Parathyroid adenoma (tissue), 2 donors: ENCODE results near the gene MYOD1.

ENCODE experiments used
- H2AFZ ChIP-seq: fragments of 300-600 bp; sonication (generic); one replicate; pipeline ENCODE4 v1.7.0; 2017; ENCODE audit warnings: antibody characterized with exemption, mild to moderate bottlenecking
- H3K27ac ChIP-seq: fragments of 300-600 bp; sonication (generic); one replicate; pipeline ENCODE4 v1.7.0; 2017
- H3K27me3 ChIP-seq: fragments of 300-600 bp; sonication (generic); one replicate; pipeline ENCODE4 v1.7.0; 2017; ENCODE audit warnings: low read length; ENCODE audit not compliant: control insufficient read depth, insufficient read depth
- H3K36me3 ChIP-seq: fragments of 300-600 bp; sonication (generic); one replicate; pipeline ENCODE4 v1.7.0; 2017; ENCODE audit warnings: low read length; ENCODE audit not compliant: control insufficient read depth, insufficient read depth
- H3K4me1 ChIP-seq: fragments of 300-600 bp; sonication (generic); one replicate; pipeline ENCODE4 v1.7.0; 2017; ENCODE audit warnings: control low read depth
- H3K4me2 ChIP-seq: fragments of 300-600 bp; sonication (generic); one replicate; pipeline ENCODE4 v1.7.0; 2017; ENCODE audit warnings: low read length
- H3K4me3 ChIP-seq: fragments of 300-600 bp; sonication (generic); one replicate; pipeline ENCODE4 v1.7.0; 2017; ENCODE audit warnings: low read depth, low read length
- H3K79me2 ChIP-seq: fragments of 300-600 bp; sonication (generic); one replicate; pipeline ENCODE4 v1.7.0; 2017; ENCODE audit warnings: control low read depth
- H3K9ac ChIP-seq: fragments of 300-600 bp; sonication (generic); one replicate; pipeline ENCODE4 v1.7.0; 2017; ENCODE audit warnings: mild to moderate bottlenecking
- H3K9me3 ChIP-seq: fragments of 300-600 bp; sonication (generic); one replicate; pipeline ENCODE4 v1.7.0; 2017; ENCODE audit warnings: low read length; ENCODE audit not compliant: control insufficient read depth
- CTCF ChIP-seq: fragments of 300-600 bp; sonication (generic); IDR thresholded peaks from one replicate; pipeline ENCODE4 v1.7.0; 2017; ENCODE audit warnings: antibody characterized with exemption, mild to moderate bottlenecking
- donor health status: primary hyperparathyroidism.

The MYOD1 gene

DNA sequence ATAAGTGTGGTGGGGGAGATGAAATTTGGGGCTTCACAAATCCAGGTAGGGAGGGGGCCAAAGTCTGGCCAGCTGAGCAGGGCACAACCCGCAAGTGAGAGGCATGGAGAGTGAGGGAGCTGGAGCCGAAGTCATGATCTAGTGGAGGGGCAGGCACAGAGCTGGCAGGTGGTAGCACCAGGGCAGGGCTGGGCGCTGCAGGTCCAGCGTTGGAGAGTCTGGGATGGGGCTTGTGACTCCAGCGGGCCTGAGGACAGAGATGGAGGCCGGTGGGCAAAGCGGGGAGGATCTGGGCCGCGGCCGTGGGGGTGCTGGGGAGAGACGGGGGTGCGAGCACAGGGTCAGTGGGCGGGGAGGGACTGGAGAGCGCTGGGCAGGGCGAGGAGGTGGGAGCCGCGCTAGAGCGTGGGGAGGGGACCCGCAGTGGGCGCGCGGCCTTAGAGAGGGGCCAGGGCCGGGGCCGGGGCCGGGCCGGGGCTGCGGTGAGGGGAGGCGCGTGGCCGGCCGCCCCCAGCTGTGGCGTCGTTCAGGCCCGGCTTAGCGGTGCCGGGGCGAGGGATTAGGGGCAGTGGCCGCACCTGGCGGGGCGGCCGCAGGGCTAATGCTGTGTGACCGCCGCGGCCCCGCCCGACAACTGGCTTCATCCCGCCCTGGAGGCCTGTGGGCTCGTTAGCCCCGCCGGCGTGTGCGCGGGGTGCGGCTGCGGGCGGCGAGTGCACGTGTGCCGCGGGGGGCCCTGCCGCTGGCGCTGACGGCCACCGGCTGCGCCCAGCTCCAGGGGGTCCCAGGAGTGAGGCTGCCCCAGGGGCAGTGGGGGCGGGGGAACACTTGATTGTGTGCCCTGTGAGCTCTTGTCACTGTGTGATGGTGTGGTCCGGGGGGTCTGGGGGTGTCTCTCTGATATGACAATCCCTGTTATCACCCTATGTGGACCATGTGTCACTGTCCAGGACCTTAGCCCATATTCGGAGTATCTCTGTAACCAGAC lies 23.6 kb upstream of the MYOD1 start:
- no peaks in the 10 kb centered on the region for H3K27me3 ChIP-seq
- H3K9me3 ChIP-seq, result no peaks in the 10 kb centered on the region
- no peaks in the 10 kb centered on the region for H3K36me3 ChIP-seq
- no peak overlapping the region for H2AFZ ChIP-seq
- no peak overlapping the region for H3K27ac ChIP-seq
- no peaks in the 10 kb centered on the region for H3K4me1 ChIP-seq
- TF ChIP-seq CTCF, result no peak
- H3K79me2 ChIP-seq, result no peaks in the 10 kb centered on the region
- H3K9ac ChIP-seq, result no peak overlapping the region
- H3K4me3 ChIP-seq, result no peak overlapping the region
- H3K4me2 ChIP-seq, result no peak overlapping the region

GRCh38 chr11:17696741-17697140 lies 22.6 kb upstream of the MYOD1 start:
- H3K4me2 ChIP-seq, result no peak overlapping the region
- H2AFZ ChIP-seq, result no peak overlapping the region
- no peaks in the 10 kb centered on the region for H3K4me1 ChIP-seq
- no peak for TF ChIP-seq CTCF
- no peak overlapping the region for H3K4me3 ChIP-seq
- H3K79me2 ChIP-seq, result no peaks in the 10 kb centered on the region
- no peak overlapping the region for H3K9ac ChIP-seq
- H3K9me3 ChIP-seq, result no peaks in the 10 kb centered on the region
- no peaks in the 10 kb centered on the region for H3K27me3 ChIP-seq
- no peaks in the 10 kb centered on the region for H3K36me3 ChIP-seq
- H3K27ac ChIP-seq, result no peak overlapping the region

DNA sequence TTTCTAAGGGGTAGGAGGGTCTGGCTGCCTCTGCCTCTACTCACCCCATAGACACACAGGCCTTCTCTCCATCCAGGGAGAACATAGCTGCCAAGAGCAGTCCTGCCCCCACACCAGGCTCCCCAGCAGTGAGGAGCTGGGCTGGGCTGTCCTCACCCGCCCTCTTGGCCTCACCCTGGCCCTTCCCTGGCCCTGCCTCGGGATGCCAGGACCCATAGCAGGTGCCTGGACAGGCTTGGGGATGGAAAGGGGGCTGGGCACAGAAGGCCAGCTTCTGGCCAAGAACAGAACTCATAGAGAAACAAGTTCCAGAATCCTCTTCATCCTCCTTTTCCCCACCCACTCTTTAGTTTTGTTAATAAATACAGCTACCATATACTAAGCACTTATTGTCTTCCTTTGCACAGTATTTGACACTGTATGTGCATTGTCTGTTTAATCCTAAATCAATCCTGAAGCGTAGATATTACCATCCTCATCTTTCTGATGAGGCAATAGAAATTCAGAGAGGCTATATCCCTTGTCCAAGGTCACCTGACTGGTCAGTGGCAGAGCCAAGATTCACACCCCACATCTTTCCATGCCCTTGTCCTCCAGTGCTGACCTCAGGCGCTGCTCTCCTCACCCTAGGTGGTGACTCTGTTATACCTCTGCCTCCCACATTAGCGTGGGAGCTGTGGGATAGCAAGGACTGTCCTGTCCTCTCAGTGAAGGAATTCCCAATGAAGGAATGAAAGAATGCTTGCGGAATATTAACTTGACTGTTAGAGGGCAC lies 22.0 kb upstream of the MYOD1 start:
- H3K4me2 ChIP-seq, result no peak overlapping the region
- H3K4me1 ChIP-seq, result no peaks in the 10 kb centered on the region
- no peak overlapping the region for H2AFZ ChIP-seq
- TF ChIP-seq CTCF, result no peak
- H3K79me2 ChIP-seq, result no peaks in the 10 kb centered on the region
- no peaks in the 10 kb centered on the region for H3K36me3 ChIP-seq
- H3K4me3 ChIP-seq, result no peak overlapping the region
- H3K9ac ChIP-seq, result no peak overlapping the region
- no peaks in the 10 kb centered on the region for H3K9me3 ChIP-seq
- no peaks in the 10 kb centered on the region for H3K27me3 ChIP-seq
- no peak overlapping the region for H3K27ac ChIP-seq

GRCh38 chr11:17699147-17700114 lies 19.9 kb upstream of the MYOD1 start:
- no peak overlapping the region for H2AFZ ChIP-seq
- no peak overlapping the region for H3K27ac ChIP-seq
- H3K9ac ChIP-seq, result no peak overlapping the region
- no peak for TF ChIP-seq CTCF
- H3K4me2 ChIP-seq, result no peak overlapping the region
- H3K4me1 ChIP-seq, result no peaks in the 10 kb centered on the region
- H3K27me3 ChIP-seq, result no peaks in the 10 kb centered on the region
- H3K79me2 ChIP-seq, result no peaks in the 10 kb centered on the region
- no peak overlapping the region for H3K4me3 ChIP-seq
- no peaks in the 10 kb centered on the region for H3K36me3 ChIP-seq
- no peaks in the 10 kb centered on the region for H3K9me3 ChIP-seq
